SK-N-SH (cell line): ENCODE data around the gene CAMK4. TPM values are rescaled to one million over a fixed set of nuclear protein-coding genes. Genes with fewer than 3 reads are reported as not detected.
A peak's percentile ranks its signal among the peaks of the same experiment; 100 is the strongest.

Experiments
- CTCF ChIA-PET: fragments of 300-600, 350-600 bp; formaldehyde crosslinking; extraction: SDS; loops from one replicate; lab custom pipeline; 2021; lab: Yijun Ruan, JAX
- POLR2A ChIA-PET: fragments of 350-600 bp; sonication (Branson Sonifier 250); formaldehyde crosslinking; extraction: SDS; loops from one replicate; lab custom pipeline; 2020; ENCODE audit warnings: antibody characterized with exemption, inconsistent platforms; lab: Yijun Ruan, JAX
- DNase-seq: peaks from one replicate; pipeline ENCODE4 v3.0.0; 2012
- H2AFZ ChIP-seq: fragments of 200-600 bp; sonication (generic); 2 replicates; pipeline ENCODE4 v1.8.1; 2016; ENCODE audit warnings: antibody characterized with exemption, mild to moderate bottlenecking, low read depth
- H3F3A ChIP-seq: fragments of 200-600 bp; sonication (generic); replicated peaks from 2 replicates; pipeline ENCODE3; 2016; ENCODE audit warnings: antibody characterized with exemption, mild to moderate bottlenecking; ENCODE audit not compliant: insufficient read depth
- H3K27ac ChIP-seq, 2 experiments: fragments of 200-500 bp in 1 of 2; fragments of 200-600 bp in 1 of 2; sonication (Bioruptor generic) in 1 of 2; sonication (generic), shearing (Covaris generic) in 1 of 2; 2 replicates each; pipeline versions ENCODE4 v1.5.1 to v1.6.1; 2014 to 2016; ENCODE audit warnings: low read depth in 2 of 2, inconsistent platforms in 1 of 2, low read length in 1 of 2, mild to moderate bottlenecking in 1 of 2, mixed read lengths in 1 of 2
- H3K27me3 ChIP-seq: fragments of 200-600 bp; sonication (generic), shearing (Covaris generic); 2 replicates; pipeline ENCODE4 v1.6.1; 2016; ENCODE audit warnings: mixed run types; ENCODE audit not compliant: insufficient read depth
- H3K36me3 ChIP-seq, 2 experiments: fragments of 200-500 bp in 1 of 2; fragments of 200-600 bp in 1 of 2; sonication (Bioruptor generic) in 1 of 2; sonication (generic) in 1 of 2; replicated peaks in 1 of 2; 2 replicates each; pipeline versions ENCODE3 to v1.5.1; 2014 to 2016; ENCODE audit warnings: low read length in 1 of 2, mild to moderate bottlenecking in 1 of 2; ENCODE audit not compliant: insufficient read depth in 2 of 2, control insufficient read depth in 1 of 2
- H3K4me1 ChIP-seq, 2 experiments: fragments of 200-500 bp in 1 of 2; fragments of 200-600 bp in 1 of 2; sonication (Bioruptor generic) in 1 of 2; sonication (generic), shearing (Covaris generic) in 1 of 2; 2 replicates each; pipeline versions ENCODE4 v1.5.1 to v1.6.1; 2014 to 2016; ENCODE audit warnings: low read depth in 1 of 2, low read length in 1 of 2, mixed run types in 1 of 2; ENCODE audit not compliant: insufficient read depth in 2 of 2, control insufficient read depth in 1 of 2
- H3K4me2 ChIP-seq: fragments of 200-600 bp; sonication (generic), shearing (Covaris generic); 2 replicates; pipeline ENCODE4 v1.6.1; 2017; ENCODE audit warnings: mixed run types
- H3K4me3 ChIP-seq, 2 experiments: fragments of 200-500 bp in 1 of 2; fragments of 200-600 bp in 1 of 2; sonication (Bioruptor generic) in 1 of 2; sonication (generic), shearing (Covaris generic) in 1 of 2; 2 replicates each; pipeline versions ENCODE4 v1.5.1 to v1.8.1; 2014 to 2016; ENCODE audit warnings: low read depth in 2 of 2, inconsistent platforms in 1 of 2, low read length in 1 of 2, mild to moderate bottlenecking in 1 of 2, mixed read lengths in 1 of 2, moderate library complexity in 1 of 2
- H3K79me2 ChIP-seq: fragments of 200-600 bp; sonication (generic); 2 replicates; pipeline ENCODE4 v1.8.1; 2017; ENCODE audit warnings: mild to moderate bottlenecking; ENCODE audit not compliant: insufficient read depth
- H3K9ac ChIP-seq: fragments of 200-600 bp; sonication (generic); 2 replicates; pipeline ENCODE4 v1.6.1; 2017; ENCODE audit warnings: mixed run types
- H3K9me2 ChIP-seq: fragments of 200-600 bp; sonication (generic); 2 replicates; pipeline ENCODE4 v1.6.1; 2017; ENCODE audit warnings: mixed run types
- H3K9me3 ChIP-seq: fragments of 200-600 bp; sonication (generic); 2 replicates; pipeline ENCODE4 v1.6.1; 2017; ENCODE audit warnings: mixed run types, mild to moderate bottlenecking, moderate library complexity
- H4K20me1 ChIP-seq: fragments of 200-600 bp; sonication (generic); 2 replicates; pipeline ENCODE4 v1.6.1; 2017; ENCODE audit warnings: mild to moderate bottlenecking, mixed run types; ENCODE audit not compliant: insufficient read depth
- ELF1 ChIP-seq: IDR thresholded peaks from 2 replicates; pipeline ENCODE4 v1.4.0; 2012
- EP300 ChIP-seq, 2 experiments: IDR thresholded peaks; 2 replicates each; pipeline versions ENCODE4 v1.4.0 to v1.6.1; 2012; ENCODE audit warnings: borderline replicate concordance in 1 of 2, low read depth in 1 of 2, low read length in 1 of 2
- FOXM1 ChIP-seq: IDR thresholded peaks from 2 replicates; pipeline ENCODE4 v1.4.0; 2012; ENCODE audit warnings: low read depth, mild to moderate bottlenecking
- GABPA ChIP-seq: IDR thresholded peaks from 2 replicates; pipeline ENCODE4 v1.4.0; 2012; ENCODE audit warnings: low read depth, mild to moderate bottlenecking
- GATA2 ChIP-seq: sonication (generic); formaldehyde crosslinking; IDR thresholded peaks from 2 replicates; pipeline ENCODE4 v1.5.0; 2020; ENCODE audit warnings: mild to moderate bottlenecking, missing genetic modification reagents
- IRF3 ChIP-seq: fragments of 150-350 bp; IDR thresholded peaks from 2 replicates; pipeline ENCODE4 v1.6.1; 2016; ENCODE audit warnings: mild to moderate bottlenecking, low read depth, low read length
- JUND ChIP-seq: IDR thresholded peaks from 2 replicates; pipeline ENCODE4 v1.4.0; 2012
- MEF2A ChIP-seq: IDR thresholded peaks from 2 replicates; pipeline ENCODE4 v1.4.0; 2012; ENCODE audit warnings: low read depth, borderline replicate concordance
- REST ChIP-seq: IDR thresholded peaks from 2 replicates; pipeline ENCODE4 v1.6.1; 2012; ENCODE audit warnings: mild to moderate bottlenecking, low read depth, low read length, moderate library complexity
- RFX5 ChIP-seq: IDR thresholded peaks from 2 replicates; pipeline ENCODE4 v1.6.1; 2012; ENCODE audit warnings: mild to moderate bottlenecking, improper control_type of control experiment, low read length
- SIN3A ChIP-seq: IDR thresholded peaks from 2 replicates; pipeline ENCODE4 v1.6.1; 2012; ENCODE audit warnings: low read depth, mild to moderate bottlenecking, low read length, moderate library complexity, borderline replicate concordance
- SMC3 ChIP-seq: IDR thresholded peaks from 2 replicates; pipeline ENCODE4 v1.6.1; 2012; ENCODE audit warnings: low read depth, low read length, improper control_type of control experiment
- TCF12 ChIP-seq: IDR thresholded peaks from 2 replicates; pipeline ENCODE4 v1.4.0; 2012
- TEAD4 ChIP-seq: IDR thresholded peaks from 2 replicates; pipeline ENCODE4 v1.4.0; 2012; ENCODE audit warnings: mild to moderate bottlenecking, borderline replicate concordance; ENCODE audit not compliant: insufficient read depth
- USF1 ChIP-seq: IDR thresholded peaks from 2 replicates; pipeline ENCODE4 v1.4.0; 2012; ENCODE audit warnings: low read depth, borderline replicate concordance
- YY1 ChIP-seq: IDR thresholded peaks from 2 replicates; pipeline ENCODE4 v1.4.0; 2012; ENCODE audit warnings: low read depth, mild to moderate bottlenecking
- WGBS: methylation state at CpG from one replicate; pipeline ENCODE4 v1.1.6; 2017; ENCODE audit warnings: low lambda C conversion rate; 5-methylcytosine and 5-hydroxymethylcytosine counted together
- polyA plus RNA-seq, 3 experiments: library from polyadenylated mRNA; depleted of rRNA; stranded (reverse); fragments of >200 nt; gene quantifications; 2 replicates each; pipeline ENCODE4 v1.2.3, GENCODE V29; 2012

Gene CAMK4
- polyA plus RNA-seq, 1 of the 3 experiments (the other 2 are of a cell fraction), result 4.1 TPM

- TF ChIP-seq REST (no peak), SMC3 (no peak), MEF2A (no peak), YY1 (no peak), ELF1 (no peak), GABPA (no peak), GATA2 (CRISPR knock-in tag) (no peak), SIN3A (no peak), IRF3 (no peak)
- no peaks in the 10 kb centered on the region for H3K9me3 ChIP-seq
- H3K9ac ChIP-seq, result no peak overlapping the region
- 85% methylated on average over 3 of the region's 3 CpGs for WGBS
- H3K4me3 ChIP-seq, result no peak overlapping the region; a peak in 1 of 4 replicates
- no peaks in the 10 kb centered on the region for H3K36me3 ChIP-seq
- no peak overlapping the region for H3K4me2 ChIP-seq
- no peak overlapping the region for H2AFZ ChIP-seq
- peaks cover 0 to 4% of the 10 kb centered on the region in 2 experiments; a peak in 2 of 4 replicates for H3K4me1 ChIP-seq
- DNase-seq, result no peak
- ChIA-PET POLR2A (no interaction called here), CTCF (no interaction called here)
- no peaks in the 10 kb centered on the region for H3K9me2 ChIP-seq
- H4K20me1 ChIP-seq, result no peaks in the 10 kb centered on the region
- no peaks in the 10 kb centered on the region for H3F3A ChIP-seq
- H3K79me2 ChIP-seq, result no peaks in the 10 kb centered on the region
- H3K27ac ChIP-seq, result no peak overlapping the region
- H3K27me3 ChIP-seq, result no peaks in the 10 kb centered on the region
These were observed 303.9 kb downstream of the CAMK4 start for GRCh38 chr5:111528056-111528455.

- H3K4me2 ChIP-seq, result no peak overlapping the region
- WGBS, result 74% methylated on average over 10 of the region's 10 CpGs
- ChIA-PET CTCF (interaction anchor here (0.6 kb wide), 1 partner anchor 33 kb away, joined by 3 read pairs; no protein-coding TSS in a partner anchor), POLR2A (no interaction called here)
- H3K9ac ChIP-seq, result no peak overlapping the region
- H3F3A ChIP-seq, result no peaks in the 10 kb centered on the region
- no peaks in the 10 kb centered on the region for H3K27me3 ChIP-seq
- no peaks in the 10 kb centered on the region for H3K36me3 ChIP-seq
- H3K79me2 ChIP-seq, result no peaks in the 10 kb centered on the region
- H3K9me2 ChIP-seq, result no peaks in the 10 kb centered on the region
- no peak for DNase-seq
- H3K9me3 ChIP-seq, result no peaks in the 10 kb centered on the region
- H3K27ac ChIP-seq, result peak overlapping the region in 1 of 2 experiments; percentile 27; a peak in 1 of 4 replicates
- peaks cover 0 to 4% of the 10 kb centered on the region in 2 experiments; a peak in 3 of 4 replicates for H3K4me1 ChIP-seq
- H4K20me1 ChIP-seq, result no peaks in the 10 kb centered on the region
- H2AFZ ChIP-seq, result peak overlapping the region; percentile 77; the same call in 1 of the 2 replicates
- H3K4me3 ChIP-seq, result no peak overlapping the region
- no peak for TF ChIP-seq SMC3
- no peak for TF ChIP-seq EP300 (IDR thresholded peaks at IDR 0.05; ENCODE audit: borderline replicate concordance in 1 of 2, low read depth in 1 of 2, low read length in 1 of 2)
- no peak for TF ChIP-seq REST
- no peak for TF ChIP-seq YY1
- no peak for TF ChIP-seq ELF1
- no peak for TF ChIP-seq MEF2A
- TF ChIP-seq TCF12, result no peak
- TF ChIP-seq TEAD4, result no peak
- no peak for TF ChIP-seq IRF3
- TF ChIP-seq SIN3A, result no peak
- no peak for TF ChIP-seq JUND
- TF ChIP-seq FOXM1, result no peak
- TF ChIP-seq RFX5, result no peak
- no peak for TF ChIP-seq USF1
These were observed 306.1 kb downstream of the CAMK4 start for GRCh38 chr5:111530298-111530740.
